GM18520 (cell line): ENCODE measurements around the gene FTSJ1.
"Not testable (repeated sequence)": the region's sequence is repeated elsewhere in the genome, so short reads cannot be mapped to it uniquely, and the experiment has no call there.

Experiments
- ATAC-seq: cut with Tn5 transposase; IDR thresholded peaks from one replicate; pipeline ENCODE4 v1.9.1; 2021; ENCODE audit not compliant: unreplicated experiment

The FTSJ1 gene

DNA sequence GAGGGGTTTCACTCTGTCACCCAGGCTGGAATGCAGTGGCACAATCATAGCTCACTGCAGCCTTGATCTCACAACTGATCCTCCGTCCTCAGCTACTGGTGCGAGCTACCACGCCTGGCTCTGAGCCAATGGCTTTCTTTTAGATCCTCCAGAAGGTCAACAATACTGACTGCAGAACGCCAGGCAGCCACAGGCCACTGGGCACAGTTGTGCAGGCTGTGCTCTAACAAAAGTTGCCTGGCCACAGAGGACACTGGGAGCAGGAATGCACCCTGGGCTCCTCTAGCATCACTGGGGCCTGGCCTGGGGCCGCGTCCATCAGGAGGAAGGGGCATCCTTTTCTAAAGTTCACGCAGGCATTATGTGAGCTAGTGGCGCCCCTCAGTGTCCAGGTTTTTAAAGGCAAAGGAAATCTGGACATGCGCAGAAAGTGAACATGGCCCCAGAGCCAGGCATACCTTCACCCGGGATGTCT lies 17.9 kb downstream of the FTSJ1 start:
- ATAC-seq, result no peak

DNA sequence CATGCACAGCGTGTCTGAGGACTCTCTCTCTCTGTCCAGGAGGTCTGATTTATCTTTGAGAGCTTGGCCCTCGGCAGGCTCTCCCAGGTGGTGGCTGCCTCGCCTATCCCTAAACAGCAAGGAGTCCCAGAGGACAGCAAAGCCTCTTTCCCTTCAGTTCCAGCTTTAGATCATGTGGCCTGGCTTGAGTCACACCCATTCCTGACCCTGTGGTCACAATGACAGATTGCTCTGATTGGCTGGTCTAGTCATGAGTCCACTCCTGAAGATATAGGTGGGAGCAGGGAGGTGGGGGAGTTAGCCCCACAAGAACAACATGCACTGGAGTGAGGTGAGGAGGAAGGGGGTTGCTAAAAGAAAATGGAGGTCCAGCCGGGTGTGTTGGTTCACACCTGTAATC lies 20.7 kb downstream of the FTSJ1 start:
- no peak for ATAC-seq

GRCh38 chrX:48497871-48498270 lies 21.9 kb downstream of the FTSJ1 start:
- ATAC-seq, result no peak

- ATAC-seq, result no peak
These were observed 22.4 kb downstream of the FTSJ1 start for GRCh38 chrX:48498374-48498809.

GRCh38 chrX:48504261-48504660 lies 28.3 kb downstream of the FTSJ1 start:
- no peak for ATAC-seq

- ATAC-seq, result no peak
These were observed 29.5 kb downstream of the FTSJ1 start for GRCh38 chrX:48505481-48505880.

DNA sequence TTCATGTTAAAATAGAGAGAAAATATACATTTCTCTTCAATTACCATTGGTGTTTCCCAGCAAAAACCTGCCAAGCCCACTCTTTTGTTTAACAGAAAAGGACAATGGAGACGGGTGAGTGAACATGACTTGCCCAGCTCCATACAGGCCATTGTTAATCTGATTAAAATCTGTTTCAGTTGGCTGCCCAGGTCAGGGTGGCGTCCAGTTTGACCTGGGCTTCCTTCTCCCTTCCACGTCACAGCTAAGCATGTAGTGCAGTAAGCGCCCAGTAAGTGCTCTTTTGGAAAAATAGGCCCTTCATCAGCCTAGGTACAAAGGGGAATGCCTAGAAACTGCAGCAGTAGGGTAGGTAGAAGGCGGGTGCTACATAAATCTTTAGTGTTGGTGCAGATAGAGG lies 31.2 kb downstream of the FTSJ1 start:
- no peak for ATAC-seq

DNA sequence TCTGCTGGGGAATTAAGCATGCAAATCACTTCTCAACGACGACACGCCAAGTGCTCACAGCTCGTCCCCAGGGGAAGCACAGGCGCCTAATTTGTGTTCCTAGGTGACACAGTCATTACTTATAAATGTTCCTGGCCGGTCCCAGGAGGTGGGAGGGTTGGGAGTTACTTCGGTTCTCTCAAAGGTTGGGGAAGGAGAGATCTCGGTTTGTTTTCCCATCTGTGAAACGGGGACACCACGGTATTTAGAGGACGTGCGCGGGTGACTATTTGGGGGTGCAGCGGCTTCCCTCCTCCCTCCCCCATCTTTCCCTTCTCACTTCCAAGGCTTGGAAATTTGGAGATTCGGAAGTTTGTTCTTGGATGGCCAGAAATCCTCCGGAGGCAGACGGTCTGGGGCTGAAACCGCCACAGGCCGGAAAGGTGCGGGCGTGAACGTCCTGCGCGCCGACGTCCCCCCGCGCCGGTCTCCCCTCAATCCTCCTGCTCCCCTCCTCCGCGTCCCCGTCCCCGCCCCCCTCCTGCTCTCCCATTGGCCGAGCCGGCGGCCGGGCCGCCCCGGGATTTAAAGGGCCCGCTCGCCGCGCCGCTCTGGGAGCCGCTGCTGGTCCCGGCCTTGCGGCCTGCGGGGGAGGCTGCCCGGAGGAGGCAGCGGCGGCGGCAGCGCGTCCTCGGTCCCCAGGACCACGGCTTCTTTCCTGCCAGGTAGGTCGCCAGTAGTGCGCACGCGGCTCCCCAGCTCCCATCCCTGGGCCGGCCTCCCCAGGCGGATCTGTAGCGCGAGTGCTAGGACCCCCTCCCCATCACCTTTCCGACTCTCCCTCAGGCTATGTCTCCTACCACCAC lies 32.6 kb downstream of the FTSJ1 start, which contains the start of gene PORCN:
PORCN (plus strand) TSS at position 593 of the 845 bp plus-strand sequence. CDS start 829 bp downstream, outside the sequence.
- ATAC-seq, result no peak

DNA sequence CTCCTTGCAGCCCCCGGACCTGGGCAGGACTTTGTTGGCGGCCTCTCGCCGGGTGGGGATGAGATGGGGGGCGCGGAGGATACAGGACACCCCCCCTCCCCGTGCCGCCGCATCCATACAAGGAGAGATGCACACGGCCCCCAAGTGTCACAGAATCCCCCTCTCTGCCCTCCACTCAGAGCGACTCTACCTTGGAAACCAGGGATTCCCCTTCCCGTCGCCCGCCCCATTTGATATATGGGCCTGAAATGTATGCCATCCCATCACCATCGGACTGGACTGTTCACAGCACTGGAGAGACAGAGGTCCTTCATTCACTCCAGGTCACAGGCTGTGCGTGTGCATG lies 33.2 kb downstream of the FTSJ1 start:
- ATAC-seq, result no peak

DNA sequence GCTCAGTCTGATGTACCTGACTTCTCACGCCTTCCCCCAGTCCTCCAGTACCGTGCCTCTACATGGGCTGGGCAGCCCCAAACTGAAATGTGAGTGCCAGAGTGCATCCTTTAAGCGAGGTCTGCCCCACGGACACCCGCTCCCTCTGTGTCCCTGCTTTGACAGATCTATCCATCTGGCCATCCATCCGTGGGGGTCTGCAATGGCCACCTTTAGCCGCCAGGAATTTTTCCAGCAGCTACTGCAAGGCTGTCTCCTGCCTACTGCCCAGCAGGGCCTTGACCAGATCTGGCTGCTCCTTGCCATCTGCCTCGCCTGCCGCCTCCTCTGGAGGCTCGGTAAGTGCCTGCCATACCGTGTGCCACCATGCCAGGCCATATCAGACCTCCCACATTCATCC lies 33.6 kb downstream of the FTSJ1 start:
- no peak for ATAC-seq

- no peak for ATAC-seq
These were observed 35.6 kb downstream of the FTSJ1 start for GRCh38 chrX:48511560-48511959.

DNA sequence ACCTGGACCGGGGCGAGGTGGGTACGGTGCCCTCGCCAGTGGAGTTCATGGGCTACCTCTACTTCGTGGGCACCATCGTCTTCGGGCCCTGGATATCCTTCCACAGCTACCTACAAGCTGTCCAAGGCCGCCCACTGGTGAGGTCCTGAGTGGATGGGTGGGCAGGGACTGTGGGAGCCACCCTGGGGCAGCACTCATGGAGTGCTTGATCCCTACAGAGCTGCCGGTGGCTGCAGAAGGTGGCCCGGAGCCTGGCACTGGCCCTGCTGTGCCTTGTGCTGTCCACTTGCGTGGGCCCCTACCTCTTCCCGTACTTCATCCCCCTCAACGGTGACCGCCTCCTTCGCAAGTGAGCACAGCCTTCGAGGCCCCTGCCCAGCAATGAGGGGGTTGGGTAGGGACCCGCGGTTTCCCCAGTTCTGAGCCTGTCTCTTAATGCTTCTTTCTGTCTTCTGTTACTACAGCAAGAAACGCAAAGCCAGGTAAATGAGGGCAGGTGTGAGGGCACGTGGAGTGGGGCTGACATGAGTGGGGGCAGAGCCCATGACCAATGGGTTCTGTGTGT lies 36.5 kb downstream of the FTSJ1 start:
- ATAC-seq, result no peak

DNA sequence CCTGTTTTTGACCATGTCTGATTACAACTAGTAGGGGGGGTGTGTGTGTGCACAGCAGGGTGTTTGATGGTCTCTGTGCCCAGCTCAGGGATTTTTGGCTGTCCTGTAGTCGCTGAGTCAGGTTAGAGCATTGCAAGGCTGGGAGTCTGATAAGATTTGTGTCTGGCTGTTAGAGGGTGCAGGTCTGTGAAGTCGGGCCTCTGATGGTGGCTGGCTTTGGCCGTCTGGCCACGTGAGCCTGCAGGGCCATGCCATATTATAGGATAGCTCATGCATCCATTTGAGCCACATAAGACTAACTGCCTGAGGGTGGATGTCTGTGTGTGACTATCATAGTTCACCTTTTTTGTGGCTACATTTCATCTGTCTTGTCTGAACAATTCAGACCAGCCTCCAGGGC lies 37.7 kb downstream of the FTSJ1 start:
- no peak for ATAC-seq

DNA sequence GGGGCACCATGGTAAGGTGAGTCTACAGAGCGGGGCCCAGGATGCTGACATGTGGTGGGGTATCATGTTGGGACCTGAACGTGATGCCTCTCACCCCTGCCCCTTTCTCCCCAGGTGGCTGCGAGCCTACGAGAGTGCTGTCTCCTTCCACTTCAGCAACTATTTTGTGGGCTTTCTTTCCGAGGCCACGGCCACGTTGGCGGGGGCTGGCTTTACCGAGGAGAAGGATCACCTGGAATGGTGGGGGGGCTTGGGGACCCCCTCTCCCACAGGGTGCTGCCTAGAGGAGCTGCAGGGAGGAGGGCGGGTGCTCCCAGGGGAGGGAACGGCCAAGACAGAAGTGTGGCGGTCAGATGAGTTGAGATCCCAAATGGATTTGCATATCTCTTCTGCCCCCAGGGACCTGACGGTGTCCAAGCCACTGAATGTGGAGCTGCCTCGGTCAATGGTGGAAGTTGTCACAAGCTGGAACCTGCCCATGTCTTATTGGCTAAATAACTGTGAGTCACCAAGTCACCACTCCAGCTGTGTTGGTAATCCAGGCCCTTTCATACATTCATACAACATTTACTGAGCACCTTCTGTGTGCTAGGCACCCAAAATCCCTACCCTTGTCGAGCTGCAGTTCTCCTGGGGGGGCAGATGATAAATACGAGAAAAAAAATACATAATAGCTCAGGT lies 38.3 kb downstream of the FTSJ1 start:
- no peak for ATAC-seq

- ATAC-seq, result no peak
These were observed 39.0 kb downstream of the FTSJ1 start for GRCh38 chrX:48514868-48515460.

GRCh38 chrX:48515842-48516241 lies 39.8 kb downstream of the FTSJ1 start:
- no peak for ATAC-seq

DNA sequence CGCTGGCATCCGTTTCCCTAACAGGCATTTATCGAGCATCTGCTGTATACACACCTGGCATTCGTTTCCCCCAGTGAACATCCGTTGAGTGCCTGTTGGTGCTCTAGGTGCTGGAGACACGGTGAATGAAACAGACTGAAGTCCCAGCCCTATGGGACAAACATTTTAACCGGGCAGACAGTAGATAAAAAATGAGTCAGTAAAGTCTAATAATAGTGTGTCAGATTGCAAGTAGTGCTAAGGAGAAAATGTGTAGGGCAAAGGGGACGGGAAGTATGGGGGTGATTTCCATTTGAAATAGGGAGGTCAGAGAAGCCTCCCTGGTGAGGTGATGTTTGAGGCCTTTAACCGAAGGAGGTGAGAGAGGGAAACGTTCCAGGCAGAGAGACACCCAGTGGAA lies 40.3 kb downstream of the FTSJ1 start:
- no peak for ATAC-seq

- ATAC-seq, result no peak
These were observed 41.0 kb downstream of the FTSJ1 start for GRCh38 chrX:48516987-48517386.

DNA sequence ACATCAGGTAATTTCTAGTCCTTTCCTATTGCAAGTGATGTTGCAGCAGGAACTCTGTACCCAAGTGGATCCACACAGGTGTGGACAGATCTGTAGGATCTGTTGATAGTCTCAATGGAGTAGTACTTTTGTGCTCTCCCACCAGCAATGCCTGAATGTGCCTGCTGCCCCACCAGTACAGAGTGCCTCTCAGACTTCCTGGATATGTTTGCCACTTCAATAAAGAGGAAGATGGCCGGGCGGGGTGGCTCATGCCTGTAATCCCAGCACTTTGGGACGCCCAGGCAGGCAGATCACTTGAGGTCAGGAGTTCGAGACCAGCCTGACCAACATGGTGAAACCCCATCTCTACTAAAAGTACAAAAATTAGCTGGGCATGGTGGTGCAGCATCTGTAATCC lies 43.5 kb downstream of the FTSJ1 start:
- not testable (repeated sequence) for ATAC-seq

DNA sequence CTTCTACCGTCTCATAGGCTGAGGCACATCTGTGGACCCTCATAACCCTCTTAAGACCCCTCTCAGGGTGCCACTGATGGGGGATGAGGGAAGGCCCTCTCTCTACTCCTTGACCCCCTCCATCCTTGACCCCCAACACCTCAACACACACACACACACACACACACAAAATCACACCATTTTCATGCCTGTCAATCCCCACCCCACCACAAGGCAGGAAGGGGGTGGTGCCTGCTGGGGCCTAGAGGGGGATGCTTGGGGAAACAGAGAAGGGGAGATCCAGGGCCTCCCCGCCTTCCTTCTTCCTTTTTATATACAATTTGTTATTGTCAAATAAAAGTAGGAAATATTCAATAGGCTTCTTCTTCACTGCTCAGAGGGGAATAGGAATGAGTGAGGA lies 44.5 kb downstream of the FTSJ1 start:
- ATAC-seq, result no peak

DNA sequence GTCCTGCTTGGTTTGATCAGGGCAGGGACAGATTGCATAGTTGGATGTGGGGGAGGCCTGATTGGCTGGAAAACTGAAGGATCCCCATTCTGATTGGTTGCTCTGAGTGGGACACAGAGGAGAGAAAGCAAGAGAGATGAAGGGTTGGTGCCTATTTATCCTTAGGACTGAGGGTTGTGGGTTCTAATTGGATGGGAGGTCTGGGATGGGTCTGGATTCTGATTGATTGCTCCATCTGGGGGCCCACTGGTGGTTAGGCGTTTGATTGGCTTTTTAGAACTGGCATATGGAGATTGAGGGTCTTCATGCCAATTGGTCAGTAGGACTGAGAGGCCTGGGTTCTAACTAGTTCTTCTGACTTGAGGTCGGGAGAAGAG lies 45.0 kb downstream of the FTSJ1 start:
- ATAC-seq, result no peak
